Activated naive CD8-positive, alpha-beta T cell treated with anti-CD3 and anti-CD28 coated beads, Interleukin-2, amount 10 ng/mL, durations not matched to agents 7 days and 5 days (primary cell): Measurements from ENCODE around the gene MUC5AC. TPM values are rescaled to one million over a fixed set of nuclear protein-coding genes. Genes with fewer than 3 reads are reported as not detected.

Experiments
- ATAC-seq: fragments of 150-1000 bp; cut with Tn5 transposase; one replicate; pipeline ENCODE4 v1.10.0; 2021; ENCODE audit warnings: low read depth, moderate library complexity
- POLR2A ChIA-PET: fragments of 350-600 bp; sonication (Branson Sonifier 250); formaldehyde crosslinking; loops from one replicate; lab custom pipeline; 2021; ENCODE audit warnings: antibody characterized with exemption; lab: Charles Lee
- DNase-seq: peaks from one replicate; pipeline ENCODE4 v3.0.0; 2021
- H3K27ac Mint-ChIP-seq: one replicate; pipeline ENCODE4 v1.8.0; 2022; ENCODE audit warnings: mild to moderate bottlenecking, mixed read lengths
- H3K27me3 Mint-ChIP-seq: one replicate; pipeline ENCODE4 v1.8.0; 2022; ENCODE audit warnings: mild to moderate bottlenecking, moderate library complexity, mixed read lengths
- H3K36me3 Mint-ChIP-seq: one replicate; pipeline ENCODE4 v1.8.0; 2021; ENCODE audit warnings: mild to moderate bottlenecking, mixed read lengths
- H3K4me1 Mint-ChIP-seq: one replicate; pipeline ENCODE4 v1.8.0; 2021; ENCODE audit warnings: mixed read lengths
- H3K4me3 Mint-ChIP-seq: one replicate; pipeline ENCODE4 v1.8.0; 2022; ENCODE audit warnings: mild to moderate bottlenecking, moderate library complexity, mixed read lengths
- H3K9me3 Mint-ChIP-seq: one replicate; pipeline ENCODE4 v1.8.0; 2021; ENCODE audit warnings: mixed read lengths
- total RNA-seq, 2 experiments: library from RNA; stranded (reverse); gene quantifications; one replicate each; pipeline ENCODE4 v1.2.3, GENCODE V29; 2021

Gene MUC5AC
- total RNA-seq, 2 experiments from 2014 or later = not detected

DNA sequence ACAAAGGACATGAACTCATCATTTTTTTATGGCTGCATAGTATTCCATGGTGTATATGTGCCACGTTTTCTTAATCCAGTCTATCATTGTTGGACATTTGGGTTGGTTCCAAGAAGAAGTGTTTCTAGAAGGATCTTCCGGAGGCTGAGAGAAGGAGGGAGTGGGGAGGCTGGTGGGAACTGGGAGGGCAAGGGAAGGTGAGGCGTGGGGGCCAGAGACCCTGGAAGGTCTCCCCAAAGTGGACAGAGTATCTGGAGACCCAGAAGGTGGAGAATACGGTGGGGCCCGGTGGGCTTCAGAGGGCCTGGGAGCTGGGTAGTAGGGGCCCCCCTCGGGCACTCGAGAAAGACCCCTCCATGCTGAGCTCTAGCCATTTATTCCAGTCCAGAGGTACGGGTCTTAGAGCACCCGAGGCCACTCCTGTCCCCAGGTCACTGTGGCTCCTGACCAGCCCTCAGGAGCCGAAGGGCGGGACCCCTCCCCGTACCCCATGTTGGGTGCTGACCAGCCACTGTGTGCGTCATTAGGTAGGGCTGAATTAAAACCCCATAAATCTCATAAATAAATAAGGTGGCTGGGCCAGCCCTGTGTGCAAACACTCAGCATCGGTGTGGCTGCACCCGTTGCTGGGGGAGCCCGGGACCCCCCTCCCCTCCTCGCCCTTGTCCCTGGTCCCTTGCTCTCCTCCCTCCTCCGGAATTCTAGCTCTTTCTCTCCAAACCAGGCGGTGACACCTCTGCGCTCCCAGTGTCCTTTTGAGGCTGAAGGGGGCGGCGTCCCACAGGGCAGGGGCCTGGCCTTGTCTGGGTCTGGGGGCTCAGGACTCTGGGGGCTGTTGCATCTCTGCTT, 38.8 kb upstream of the MUC5AC start:
- ATAC-seq = no peak
- no peaks in the 10 kb centered on the region for H3K36me3 Mint-ChIP-seq
- no peak overlapping the region for H3K27ac Mint-ChIP-seq
- no peaks in the 10 kb centered on the region for H3K27me3 Mint-ChIP-seq
- no peaks in the 10 kb centered on the region for H3K9me3 Mint-ChIP-seq
- POLR2A ChIA-PET = no interaction called here
- no peak overlapping the region for H3K4me3 Mint-ChIP-seq
- DNase-seq = no peak
- H3K4me1 Mint-ChIP-seq = no peaks in the 10 kb centered on the region

DNA sequence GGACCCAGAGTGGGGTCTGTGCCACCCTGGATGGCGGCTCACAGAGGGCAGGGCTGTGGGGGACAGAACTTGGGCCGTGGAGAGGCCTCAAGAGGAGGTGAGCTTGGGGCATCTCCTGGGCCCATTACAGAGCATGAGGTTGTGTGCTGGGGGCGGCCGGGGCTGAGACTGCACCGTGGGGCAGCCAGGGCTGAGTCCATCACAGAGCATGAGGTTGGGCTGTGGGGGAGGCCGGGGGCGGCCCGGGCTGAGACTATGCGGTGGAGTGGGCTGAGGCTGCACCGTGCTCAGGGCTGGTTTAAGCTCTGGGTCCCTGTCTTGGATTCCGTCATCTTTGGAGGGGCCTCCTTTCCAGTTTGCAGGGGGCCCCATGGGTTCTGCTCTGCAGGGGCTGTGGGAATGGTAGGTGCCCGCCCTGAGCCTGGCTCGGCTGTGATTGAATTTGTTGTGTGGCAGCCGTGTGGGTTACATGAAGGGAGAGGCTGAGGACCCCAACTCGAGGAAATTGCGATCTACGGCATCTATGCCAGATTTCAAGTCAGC, 38.1 kb upstream of the MUC5AC start:
- POLR2A ChIA-PET = no interaction called here
- no peak for ATAC-seq
- Mint-ChIP-seq H3K9me3 (peaks cover 6% of the 10 kb centered on the region), H3K27ac (no peak overlapping the region), H3K4me3 (no peak overlapping the region), H3K4me1 (no peaks in the 10 kb centered on the region), H3K36me3 (no peaks in the 10 kb centered on the region), H3K27me3 (no peaks in the 10 kb centered on the region)
- no peak for DNase-seq

DNA sequence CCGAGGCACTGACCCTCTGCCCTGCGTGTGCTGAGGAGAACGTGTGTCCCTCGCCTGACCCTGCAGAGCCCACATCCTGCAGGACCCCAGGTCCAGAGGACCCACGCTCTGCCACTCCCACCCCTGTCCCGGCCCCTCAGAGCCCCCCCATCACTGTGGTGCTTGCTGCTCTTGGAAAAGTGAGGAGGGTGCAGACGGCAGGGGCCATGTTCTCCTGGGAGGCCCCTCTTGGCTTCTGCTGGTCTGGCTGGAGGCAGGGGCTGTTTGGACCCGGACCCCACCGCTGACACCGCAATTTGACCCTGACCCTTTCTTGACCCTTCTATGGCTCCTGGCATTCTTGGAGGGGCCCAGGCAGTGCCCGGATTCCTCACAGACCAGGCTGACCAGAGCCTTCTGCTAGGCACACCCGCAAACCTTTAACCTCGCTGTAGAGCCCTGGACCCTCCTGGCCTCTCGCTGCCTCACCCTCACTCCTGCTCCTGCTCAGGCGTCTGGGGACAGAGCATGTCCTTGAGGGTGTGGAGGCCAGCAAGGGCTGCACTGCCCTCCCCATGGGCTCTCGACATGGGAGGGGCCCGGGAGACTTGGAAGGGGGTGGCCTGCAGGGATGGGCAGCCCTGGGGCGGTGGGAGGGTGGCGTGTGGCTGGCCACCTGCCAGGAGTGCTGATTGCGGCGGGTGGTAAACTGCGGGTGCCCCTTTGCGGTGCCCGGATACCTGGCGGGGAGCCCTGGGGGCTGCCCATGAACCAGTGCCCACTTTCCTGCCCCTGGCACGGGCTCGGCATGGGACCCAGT, 37.0 kb upstream of the MUC5AC start:
- no peak for DNase-seq
- Mint-ChIP-seq H3K4me1 (no peaks in the 10 kb centered on the region), H3K27me3 (no peaks in the 10 kb centered on the region), H3K9me3 (peaks cover 13% of the 10 kb centered on the region), H3K4me3 (no peak overlapping the region), H3K27ac (no peak overlapping the region), H3K36me3 (no peaks in the 10 kb centered on the region)
- no peak for ATAC-seq
- POLR2A ChIA-PET = no interaction called here

DNA sequence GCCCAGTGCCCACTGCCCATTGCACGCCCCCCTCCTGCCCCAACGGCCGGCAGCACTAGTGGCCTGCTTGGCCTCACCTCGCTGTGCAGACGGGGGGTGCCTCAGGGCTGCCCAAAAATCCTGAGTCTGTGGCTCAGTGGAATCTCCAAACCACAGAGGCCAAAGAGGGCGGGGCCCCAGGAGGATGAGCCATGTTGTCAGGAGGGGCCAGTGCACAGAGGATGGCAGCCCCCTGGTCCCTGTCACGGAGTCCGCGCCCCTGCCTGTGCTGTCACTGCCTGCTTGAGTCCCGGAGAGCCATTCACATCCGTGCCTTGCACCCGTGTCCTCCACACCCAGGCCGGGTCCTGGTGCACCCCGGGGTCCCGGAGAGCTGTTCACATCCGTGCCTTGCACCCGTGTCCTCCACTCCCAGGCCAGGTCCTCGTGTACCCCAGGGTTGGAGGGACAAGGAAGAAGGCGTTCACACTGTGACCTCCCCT, 36.4 kb upstream of the MUC5AC start:
- no peaks in the 10 kb centered on the region for H3K36me3 Mint-ChIP-seq
- peaks cover 13% of the 10 kb centered on the region for H3K9me3 Mint-ChIP-seq
- H3K4me3 Mint-ChIP-seq = no peak overlapping the region
- POLR2A ChIA-PET = no interaction called here
- DNase-seq (no peak), ATAC-seq (no peak)
- H3K27me3 Mint-ChIP-seq = no peaks in the 10 kb centered on the region
- no peaks in the 10 kb centered on the region for H3K4me1 Mint-ChIP-seq
- H3K27ac Mint-ChIP-seq = no peak overlapping the region

DNA sequence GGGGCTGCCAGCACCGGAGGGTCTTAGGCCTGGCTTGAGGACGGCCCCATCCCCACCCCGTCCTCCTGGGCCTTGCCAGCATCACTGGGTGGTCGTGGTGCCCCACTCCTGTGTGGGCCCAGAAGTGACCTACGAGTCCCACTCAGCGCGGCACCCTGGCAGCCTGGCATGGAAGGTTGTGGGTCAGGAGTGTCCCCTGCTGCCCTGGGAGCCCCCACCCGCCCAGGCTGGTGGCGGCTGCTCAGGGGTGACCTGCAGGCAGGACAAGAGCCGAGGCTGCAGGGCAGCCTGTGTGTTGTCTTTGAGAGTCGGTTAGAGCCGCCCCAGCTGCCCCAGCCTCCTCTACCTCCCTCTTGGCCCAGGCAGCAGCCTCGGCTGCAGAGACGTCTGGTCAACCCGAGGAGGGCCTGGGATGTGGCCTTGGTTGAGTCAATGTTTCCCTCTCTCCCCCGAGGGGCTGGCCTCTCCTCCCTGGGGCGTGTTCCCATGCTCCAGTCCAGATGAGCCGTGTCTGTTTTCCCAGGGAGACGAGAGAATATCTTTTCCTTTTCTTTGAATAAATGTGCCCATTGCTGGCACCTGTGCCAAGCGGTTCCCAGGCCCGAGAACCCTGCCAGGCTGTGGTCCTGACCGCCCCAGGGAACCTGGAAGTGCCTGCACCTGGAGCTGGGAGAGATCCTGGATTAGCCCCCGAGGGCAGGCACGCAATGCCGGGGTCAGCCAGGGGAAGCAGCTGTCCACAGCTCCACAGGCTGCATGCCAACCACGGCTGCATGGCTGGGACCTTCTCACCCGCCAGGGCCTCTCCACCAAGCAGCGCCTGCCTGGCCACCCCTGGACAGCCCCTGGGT, 35.7 kb upstream of the MUC5AC start:
- Mint-ChIP-seq H3K36me3 (no peaks in the 10 kb centered on the region), H3K27me3 (no peaks in the 10 kb centered on the region), H3K4me3 (no peak overlapping the region), H3K27ac (no peak overlapping the region), H3K9me3 (peaks cover 13% of the 10 kb centered on the region), H3K4me1 (no peaks in the 10 kb centered on the region)
- ATAC-seq (no peak), DNase-seq (peak; percentile 26)
- POLR2A ChIA-PET = no interaction called here

DNA sequence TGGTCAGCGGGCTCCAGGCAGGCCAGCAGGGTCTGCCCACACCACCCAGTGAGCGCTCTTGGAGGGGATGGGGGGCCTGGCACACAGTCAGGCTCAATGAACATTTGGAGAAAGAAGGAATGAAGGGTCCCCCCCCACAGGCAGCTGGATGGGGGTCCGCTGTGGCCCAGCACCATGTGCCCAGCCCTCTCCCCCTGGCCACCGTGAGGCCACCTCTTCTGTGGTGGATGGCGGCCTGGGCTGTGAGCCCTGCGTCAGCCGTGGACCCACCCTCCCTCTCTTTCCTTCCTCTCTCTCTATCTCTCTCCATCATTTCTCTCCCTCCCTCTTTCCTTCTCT, 35.1 kb upstream of the MUC5AC start:
- H3K9me3 Mint-ChIP-seq = peaks cover 13% of the 10 kb centered on the region
- H3K36me3 Mint-ChIP-seq = no peaks in the 10 kb centered on the region
- ATAC-seq = no peak
- no peak overlapping the region for H3K4me3 Mint-ChIP-seq
- H3K27me3 Mint-ChIP-seq = no peaks in the 10 kb centered on the region
- POLR2A ChIA-PET = no interaction called here
- DNase-seq = no peak
- no peak overlapping the region for H3K27ac Mint-ChIP-seq
- H3K4me1 Mint-ChIP-seq = no peaks in the 10 kb centered on the region

DNA sequence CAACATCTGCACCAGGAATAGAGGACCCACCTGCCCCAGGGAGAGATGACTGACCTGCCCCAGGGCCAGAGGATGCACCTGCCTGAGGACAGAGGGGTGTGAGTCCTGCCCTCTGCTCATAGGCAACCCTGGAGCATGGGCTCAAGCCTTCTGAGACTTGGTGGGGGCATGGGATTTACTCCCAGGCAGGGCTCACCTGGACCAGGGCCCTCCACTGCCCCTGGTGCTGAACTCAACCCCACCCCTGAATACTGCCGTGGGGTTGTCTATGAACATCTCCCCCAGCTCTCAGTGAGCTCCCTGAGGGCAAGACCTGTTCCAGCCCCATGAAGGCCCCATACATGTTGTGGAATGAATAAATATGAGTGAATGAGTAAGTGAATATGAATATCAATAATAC, 33.8 kb upstream of the MUC5AC start:
- no peaks in the 10 kb centered on the region for H3K4me1 Mint-ChIP-seq
- no peak overlapping the region for H3K27ac Mint-ChIP-seq
- ATAC-seq (peak; percentile 48), DNase-seq (peak; percentile 30)
- H3K36me3 Mint-ChIP-seq = no peaks in the 10 kb centered on the region
- H3K27me3 Mint-ChIP-seq = no peaks in the 10 kb centered on the region
- no peak overlapping the region for H3K4me3 Mint-ChIP-seq
- POLR2A ChIA-PET = no interaction called here
- peaks cover 13% of the 10 kb centered on the region for H3K9me3 Mint-ChIP-seq

DNA sequence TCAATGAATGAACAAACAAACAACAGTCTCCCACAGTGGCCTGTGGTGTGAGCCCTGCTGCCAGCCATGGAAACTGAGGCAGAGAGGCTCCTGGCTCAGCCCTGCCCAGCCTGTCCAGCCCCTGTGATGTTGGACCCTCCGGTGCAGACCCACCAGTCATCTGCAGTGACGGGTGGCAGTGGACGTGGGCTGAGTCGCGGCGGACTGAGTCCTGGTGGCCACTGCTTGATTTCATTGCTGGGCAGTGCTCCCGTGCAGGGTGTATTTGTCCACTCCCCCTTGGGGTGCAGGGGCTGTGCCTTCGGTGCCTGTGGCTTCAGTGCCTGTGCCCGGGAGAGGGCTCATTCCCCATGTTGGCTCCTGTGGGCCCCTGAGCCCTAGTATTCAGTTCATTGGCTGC, 31.9 kb upstream of the MUC5AC start:
- Mint-ChIP-seq H3K9me3 (peaks cover 13% of the 10 kb centered on the region), H3K36me3 (no peaks in the 10 kb centered on the region), H3K27ac (no peak overlapping the region), H3K27me3 (no peaks in the 10 kb centered on the region), H3K4me1 (no peaks in the 10 kb centered on the region), H3K4me3 (no peak overlapping the region)
- DNase-seq (peak; percentile 28), ATAC-seq (no peak)
- POLR2A ChIA-PET = no interaction called here

DNA sequence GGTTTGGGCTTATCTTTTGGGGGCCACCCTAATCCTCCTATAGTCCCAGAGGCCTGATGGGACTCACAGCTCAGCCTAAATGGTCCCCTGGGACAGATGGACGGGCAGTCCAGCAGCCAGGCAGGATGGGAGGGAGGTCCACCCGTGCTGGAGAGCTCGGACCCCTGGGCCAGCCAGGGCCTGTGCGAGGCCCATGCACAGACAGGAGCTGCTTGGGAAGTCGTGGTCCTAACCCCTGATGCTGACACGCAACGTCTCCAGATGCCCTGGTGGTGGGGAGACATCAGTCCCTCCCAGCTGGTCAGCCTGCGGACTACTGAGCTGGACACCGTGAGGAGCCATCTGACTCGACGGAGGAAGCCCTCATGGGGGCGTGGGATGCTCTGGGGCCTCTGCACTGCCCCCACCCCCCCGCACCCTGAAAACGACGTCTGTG, 31.2 kb upstream of the MUC5AC start:
- ATAC-seq = no peak

DNA sequence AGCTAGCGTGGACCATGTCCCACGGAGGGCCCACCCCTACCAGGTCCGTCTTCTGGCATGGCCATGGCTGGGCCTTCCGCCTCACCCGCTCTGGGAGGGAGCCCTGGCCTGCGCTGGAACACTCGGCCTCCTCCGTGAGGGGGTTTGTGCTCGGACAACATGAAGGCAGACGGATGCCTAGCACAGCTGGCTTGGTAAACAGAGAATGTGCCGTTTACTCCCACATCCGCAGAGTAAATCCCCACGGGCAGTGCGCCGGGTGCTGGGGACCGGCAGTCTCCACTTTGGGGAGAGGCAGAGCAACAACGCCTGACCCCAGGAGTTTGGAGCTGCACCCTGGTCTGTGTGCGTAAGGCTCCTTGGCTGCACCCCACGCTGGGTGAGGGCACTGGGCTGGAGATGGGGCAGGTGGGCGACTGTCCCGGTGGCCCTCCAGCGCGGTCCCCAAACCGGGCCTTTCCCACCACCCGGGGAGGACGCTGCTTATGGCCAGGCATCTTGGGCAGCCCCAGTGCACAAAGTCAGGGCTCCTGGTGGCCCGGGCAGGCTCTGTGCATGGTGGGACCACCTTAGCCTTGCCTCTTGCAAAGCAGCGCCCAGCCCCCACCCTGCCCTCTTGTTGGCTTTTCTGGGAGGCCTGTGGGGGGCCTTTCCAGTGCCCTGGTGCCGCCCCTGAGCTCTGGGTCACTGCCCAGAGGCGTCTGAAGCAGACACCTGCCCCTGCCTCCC, 30.7 kb upstream of the MUC5AC start:
- peaks cover 13% of the 10 kb centered on the region for H3K9me3 Mint-ChIP-seq
- POLR2A ChIA-PET = no interaction called here
- no peak overlapping the region for H3K4me3 Mint-ChIP-seq
- H3K36me3 Mint-ChIP-seq = no peaks in the 10 kb centered on the region
- no peaks in the 10 kb centered on the region for H3K27me3 Mint-ChIP-seq
- H3K4me1 Mint-ChIP-seq = no peaks in the 10 kb centered on the region
- ATAC-seq = no peak
- H3K27ac Mint-ChIP-seq = no peak overlapping the region
- peak; percentile 21 for DNase-seq

More for the DNA sequence above, 31.2 kb upstream of the MUC5AC start:
- no peaks in the 10 kb centered on the region for H3K36me3 Mint-ChIP-seq
- H3K27ac Mint-ChIP-seq = no peak overlapping the region
- H3K4me3 Mint-ChIP-seq = no peak overlapping the region
- no peaks in the 10 kb centered on the region for H3K4me1 Mint-ChIP-seq
- POLR2A ChIA-PET = no interaction called here
- no peak for DNase-seq
- H3K9me3 Mint-ChIP-seq = peaks cover 13% of the 10 kb centered on the region
- H3K27me3 Mint-ChIP-seq = no peaks in the 10 kb centered on the region

DNA sequence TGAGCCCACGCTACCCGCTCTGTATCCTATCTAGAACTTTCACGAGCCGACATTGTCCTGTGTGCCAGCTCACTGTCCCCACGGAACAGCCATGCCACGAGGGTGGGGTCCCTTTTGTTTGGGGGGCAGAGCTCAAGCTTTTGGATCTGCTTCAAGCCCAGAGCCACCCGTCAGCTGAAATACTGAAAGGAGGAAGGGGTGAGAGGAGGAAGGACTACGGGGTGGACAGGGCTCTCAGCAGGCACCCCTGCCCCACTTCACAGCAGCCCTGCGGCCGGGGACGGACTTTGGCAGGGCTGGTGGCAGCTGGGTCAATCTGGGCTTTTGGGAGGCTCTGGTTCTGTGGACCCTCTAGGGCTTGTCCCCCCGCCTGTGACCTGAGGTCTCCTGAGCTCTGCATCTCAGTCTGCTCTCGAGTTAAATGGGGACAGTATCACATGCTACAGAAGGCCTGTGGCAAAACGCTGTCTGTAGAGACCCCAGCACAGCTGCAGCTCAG, 30.0 kb upstream of the MUC5AC start:
- H3K4me1 Mint-ChIP-seq = no peaks in the 10 kb centered on the region
- no peak overlapping the region for H3K4me3 Mint-ChIP-seq
- H3K36me3 Mint-ChIP-seq = no peaks in the 10 kb centered on the region
- DNase-seq (no peak), ATAC-seq (no peak)
- POLR2A ChIA-PET = no interaction called here
- no peak overlapping the region for H3K27ac Mint-ChIP-seq
- peaks cover 13% of the 10 kb centered on the region for H3K9me3 Mint-ChIP-seq
- no peaks in the 10 kb centered on the region for H3K27me3 Mint-ChIP-seq

DNA sequence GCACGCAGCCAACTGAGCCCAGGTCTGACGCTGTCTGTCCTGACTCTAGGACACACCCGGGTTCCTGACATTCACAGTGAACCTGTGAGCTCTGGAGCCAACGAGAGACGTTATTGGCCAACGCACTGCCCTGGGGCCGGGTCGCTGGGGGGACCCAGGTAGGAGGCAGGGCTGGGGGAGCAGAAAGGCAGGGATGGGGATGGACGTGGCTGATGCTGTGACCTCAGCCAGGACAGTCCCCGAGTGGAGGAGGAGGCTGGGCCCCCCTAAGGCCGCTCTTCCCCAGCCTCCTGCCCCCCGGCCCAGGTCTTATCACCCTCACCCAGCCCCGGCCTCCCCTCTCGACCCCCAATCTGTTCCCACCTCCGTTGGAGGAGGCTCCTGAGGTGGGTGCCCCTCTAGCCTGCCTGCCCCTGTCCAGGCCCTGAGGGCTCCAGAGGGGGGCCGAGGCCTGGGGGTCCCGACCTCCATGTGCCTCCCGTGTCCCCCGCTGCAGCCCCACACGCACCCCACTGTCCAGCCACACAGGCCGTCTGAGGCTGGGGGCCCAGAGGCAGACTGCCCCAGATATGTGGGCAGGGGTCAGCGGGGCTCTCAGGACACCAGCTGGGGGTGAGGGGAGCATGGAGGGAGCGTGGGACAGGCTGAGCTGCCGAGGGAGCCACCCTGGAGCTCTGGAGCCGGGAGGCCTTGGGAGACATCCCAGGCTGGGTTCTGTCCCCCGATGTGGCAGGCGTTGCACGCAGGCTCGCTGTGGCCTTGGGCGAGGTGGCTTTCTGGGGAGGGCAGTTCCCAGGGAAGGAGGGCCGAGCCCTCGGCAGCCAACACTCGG, 29.2 kb upstream of the MUC5AC start:
- Mint-ChIP-seq H3K36me3 (no peaks in the 10 kb centered on the region), H3K27ac (no peak overlapping the region), H3K9me3 (peaks cover 15% of the 10 kb centered on the region), H3K27me3 (no peaks in the 10 kb centered on the region), H3K4me3 (no peak overlapping the region), H3K4me1 (no peaks in the 10 kb centered on the region)
- POLR2A ChIA-PET = no interaction called here
- DNase-seq (no peak), ATAC-seq (no peak)
